Measurements from ENCODE around the gene TTLL11. TPM values are rescaled to one million over a fixed set of nuclear protein-coding genes. Genes with fewer than 3 reads are reported as not detected.

The TTLL11 gene
- total RNA-seq, 1 experiment from 2014 or later = 1.6 TPM

DNA sequence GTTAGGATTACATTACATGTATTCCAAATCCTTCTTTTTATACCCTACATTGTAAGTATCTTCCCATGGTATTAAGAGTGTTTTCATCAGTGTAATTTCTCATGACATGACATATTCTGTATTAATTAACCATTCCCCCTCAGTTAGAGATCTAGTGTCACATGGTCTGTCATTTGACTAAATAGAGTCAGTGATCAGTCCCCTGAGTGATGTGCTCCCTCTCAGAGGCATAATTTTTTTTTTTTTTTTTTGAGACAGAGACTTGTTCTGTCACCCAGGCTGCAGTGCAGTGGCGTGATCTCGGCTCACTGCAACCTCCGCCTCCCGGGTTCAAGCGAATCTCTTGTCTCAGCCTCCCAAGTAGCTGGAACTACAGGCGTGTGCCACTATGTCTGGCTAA lies 218.6 kb downstream of the TTLL11 start:
- DNase-seq (ENCODE audit: low read depth, low spot score) = no peak
- in situ Hi-C loops (cut with HindIII; ENCODE audit: low pct_unique_long_range_greater_than_20kb, low sequenced_read_pairs) = no loop called here

DNA sequence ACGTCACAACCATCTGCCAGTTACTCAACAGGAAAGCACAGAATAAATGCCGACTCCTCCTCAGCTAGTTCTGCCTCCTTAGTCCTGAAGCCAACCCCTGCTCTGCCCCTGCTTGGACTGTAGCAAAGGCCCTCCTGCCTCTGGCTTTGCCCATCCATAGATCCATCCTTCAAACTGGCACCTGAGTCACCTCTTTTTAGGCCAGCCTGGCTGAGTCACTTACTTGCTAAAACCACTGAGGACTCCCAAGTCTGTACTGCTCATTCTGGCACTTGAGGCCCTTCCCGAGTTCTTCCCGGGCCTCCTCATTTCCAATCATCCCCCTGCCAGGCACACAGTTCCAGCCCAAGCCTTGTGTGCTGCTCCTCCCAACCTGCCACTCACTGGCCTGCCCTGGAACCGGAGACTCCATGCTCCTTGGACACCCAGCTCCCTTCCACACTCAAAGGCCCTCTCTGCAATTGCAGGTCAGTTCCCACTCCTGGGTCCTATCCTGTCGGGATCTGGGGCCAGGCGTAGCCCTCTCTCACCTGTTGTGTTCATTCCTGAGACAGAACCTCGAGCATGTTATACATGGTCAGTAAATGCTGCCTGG lies 221.6 kb downstream of the TTLL11 start:
- no peak for DNase-seq (ENCODE audit: low read depth, low spot score)
- in situ Hi-C loops (cut with HindIII; ENCODE audit: low pct_unique_long_range_greater_than_20kb, low sequenced_read_pairs) = no loop called here

DNA sequence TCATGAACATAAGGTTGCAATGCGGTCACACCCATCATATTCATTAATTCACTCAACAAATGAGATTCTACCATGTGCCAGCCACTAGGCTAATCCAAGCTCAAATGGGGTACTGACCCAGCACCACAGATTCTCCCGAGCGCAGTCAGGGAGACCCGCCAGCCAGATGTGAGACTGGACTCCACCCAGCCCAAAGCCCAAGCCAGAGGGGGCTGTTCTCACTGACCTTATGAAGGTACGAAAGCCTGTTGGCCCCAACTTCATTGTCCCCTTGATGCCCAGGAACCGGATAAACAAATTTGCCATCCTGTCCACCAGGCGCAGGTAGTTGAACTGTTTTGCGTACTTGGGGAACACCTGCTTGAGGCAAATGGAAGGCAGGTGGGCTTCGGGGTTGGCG lies 222.8 kb downstream of the TTLL11 start:
- DNase-seq (ENCODE audit: low read depth, low spot score) = no peak
- in situ Hi-C loops (cut with HindIII; ENCODE audit: low pct_unique_long_range_greater_than_20kb, low sequenced_read_pairs) = no loop called here

DNA sequence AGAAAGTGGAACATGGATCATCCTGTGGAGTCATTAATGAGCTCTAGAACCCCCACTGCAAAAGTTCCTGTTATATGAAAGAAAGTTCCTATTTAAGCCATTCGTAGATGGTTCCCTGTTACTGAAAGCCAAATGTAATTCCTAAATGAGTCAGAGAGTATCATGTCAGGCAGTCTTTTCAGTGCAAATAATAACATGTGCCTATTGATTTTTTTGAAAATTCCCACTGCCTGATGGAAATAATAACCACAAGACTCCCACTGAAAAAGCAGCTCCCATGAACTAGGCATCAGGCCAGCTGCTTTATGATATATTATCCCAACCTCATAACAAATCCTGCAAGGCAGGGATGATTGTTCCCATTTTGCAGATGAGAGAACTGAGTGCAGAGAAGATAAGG lies 224.5 kb downstream of the TTLL11 start:
- in situ Hi-C loops (cut with HindIII; ENCODE audit: low pct_unique_long_range_greater_than_20kb, low sequenced_read_pairs) = no loop called here
- DNase-seq (ENCODE audit: low read depth, low spot score) = no peak

DNA sequence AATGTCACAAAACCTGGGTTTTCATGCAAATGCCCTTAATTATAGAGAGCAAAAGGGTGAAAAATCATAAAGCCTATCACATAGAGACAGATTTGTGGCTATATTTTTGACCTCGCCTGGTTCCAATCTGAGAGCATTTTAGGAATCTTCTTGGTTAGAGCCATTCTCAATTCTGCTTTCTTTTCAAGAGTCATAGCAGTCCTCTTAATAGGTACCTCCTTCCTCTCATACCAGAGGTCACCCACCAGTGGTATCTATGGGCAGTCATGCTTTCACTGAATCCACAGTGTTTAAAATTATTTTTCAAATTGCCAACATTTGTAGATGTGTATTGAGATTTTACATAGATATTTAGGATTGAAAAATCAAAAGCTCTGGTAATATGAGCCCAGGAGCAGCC lies 226.2 kb downstream of the TTLL11 start:
- in situ Hi-C loops (cut with HindIII; ENCODE audit: low pct_unique_long_range_greater_than_20kb, low sequenced_read_pairs) = no loop called here
- no peak for DNase-seq (ENCODE audit: low read depth, low spot score)

DNA sequence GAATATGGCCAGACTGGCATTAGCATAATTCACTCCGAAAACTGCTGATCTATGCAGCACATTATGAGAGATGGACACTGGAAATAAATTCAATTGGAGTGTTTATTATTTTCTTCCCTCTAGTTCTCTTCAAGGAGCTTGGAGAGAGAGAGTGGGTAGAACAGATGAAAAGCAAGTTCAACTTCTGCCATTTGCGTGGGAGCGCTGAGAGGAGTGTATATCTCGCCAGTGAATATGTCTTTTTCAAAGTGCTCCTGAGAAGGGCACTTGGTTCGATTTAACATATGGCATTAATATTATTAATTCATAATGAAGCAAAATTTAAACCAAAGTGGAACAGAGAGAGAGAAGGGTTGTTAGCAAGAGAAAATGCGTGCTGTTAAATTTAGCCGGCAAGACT lies 227.2 kb downstream of the TTLL11 start:
- no peak for DNase-seq (ENCODE audit: low read depth, low spot score)
- in situ Hi-C loops (cut with HindIII; ENCODE audit: low pct_unique_long_range_greater_than_20kb, low sequenced_read_pairs) = no loop called here

DNA sequence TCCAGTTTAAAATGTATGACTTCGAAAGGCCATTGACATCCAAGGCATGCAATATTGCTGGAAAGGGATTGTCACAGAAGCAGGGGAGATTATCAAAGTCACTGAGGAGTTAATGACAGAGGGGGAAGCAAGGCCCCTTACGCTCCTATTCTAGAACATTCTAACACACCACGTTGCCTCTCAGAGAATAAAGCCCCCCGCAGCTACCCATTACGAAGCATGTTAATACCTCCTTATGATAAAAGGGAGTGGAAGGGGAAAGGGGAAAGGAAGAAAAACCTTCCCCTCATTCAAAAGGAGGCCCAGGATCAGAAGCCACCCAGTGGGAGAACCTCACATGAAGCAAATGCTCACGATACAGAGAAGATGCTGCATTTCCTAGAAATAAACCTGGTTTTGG lies 228.0 kb downstream of the TTLL11 start:
- in situ Hi-C loops (cut with HindIII; ENCODE audit: low pct_unique_long_range_greater_than_20kb, low sequenced_read_pairs) = no loop called here

DNA sequence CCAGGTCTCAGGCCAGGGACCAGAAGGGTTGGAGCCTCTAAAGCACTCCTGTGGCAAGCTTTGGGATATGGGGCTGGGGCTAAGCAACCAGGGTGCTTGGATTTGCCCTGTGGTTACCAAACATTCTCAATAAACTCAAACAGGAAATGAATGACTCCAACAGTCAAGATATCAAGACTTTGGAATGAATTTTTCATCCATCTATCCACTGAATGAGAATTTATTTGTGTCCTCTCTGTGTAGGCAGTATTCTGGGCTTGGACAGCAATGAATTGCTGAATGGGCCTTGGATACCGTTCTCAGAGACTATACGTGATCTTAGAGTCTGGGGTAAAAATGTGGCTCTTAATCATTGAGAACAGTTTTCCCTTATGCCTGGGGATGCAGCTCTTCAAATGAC lies 229.2 kb downstream of the TTLL11 start:
- no peak for DNase-seq (ENCODE audit: low read depth, low spot score)
- in situ Hi-C loops (cut with HindIII; ENCODE audit: low pct_unique_long_range_greater_than_20kb, low sequenced_read_pairs) = no loop called here

More for the DNA sequence above, 228.0 kb downstream of the TTLL11 start:
- DNase-seq (ENCODE audit: low read depth, low spot score) = no peak

DNA sequence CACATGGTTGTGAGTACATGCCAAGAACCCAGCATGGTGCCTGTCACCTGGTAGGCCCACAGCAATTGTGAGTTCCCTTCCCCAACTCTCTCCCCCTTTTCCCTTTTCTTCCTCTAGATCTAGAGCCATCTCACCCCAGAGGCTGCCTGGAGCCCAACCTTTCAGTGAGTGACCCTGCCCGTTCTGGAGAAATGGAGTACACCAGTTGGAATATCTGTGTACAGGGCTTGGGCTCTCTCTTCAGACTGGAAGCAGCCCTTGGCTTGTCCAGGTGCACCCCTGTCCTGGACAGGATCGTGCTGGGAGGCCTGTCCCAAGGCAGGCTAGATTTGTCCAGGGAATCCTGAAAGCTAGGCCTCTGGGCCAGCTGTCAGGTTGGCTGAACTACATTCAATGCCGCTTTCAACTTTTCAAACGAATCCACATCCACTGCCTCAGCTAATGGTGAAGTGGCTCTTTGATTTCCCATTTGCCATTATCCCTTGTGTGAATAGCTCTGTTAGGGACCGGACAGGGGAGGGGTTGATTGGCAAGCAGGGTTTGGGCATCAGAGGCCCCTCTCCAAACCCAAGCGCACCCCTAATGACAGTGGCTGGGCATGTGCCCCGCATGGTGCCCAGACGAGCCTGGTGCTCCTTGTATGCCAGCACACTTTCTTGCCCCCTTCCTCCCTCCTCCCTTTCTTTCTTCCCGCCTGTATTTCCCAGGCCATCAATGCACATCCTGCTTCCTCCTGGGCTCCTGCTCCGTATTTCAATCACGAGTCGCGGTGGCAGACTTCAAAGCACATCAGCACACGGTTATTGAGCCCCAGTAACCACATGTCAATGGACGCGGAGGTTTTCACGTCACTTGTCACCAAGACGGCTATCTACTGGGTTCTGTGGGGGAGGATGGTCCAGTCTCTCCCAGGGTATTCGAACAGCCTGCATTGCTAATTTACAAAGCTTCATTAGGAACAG lies 230.5 kb downstream of the TTLL11 start:
- in situ Hi-C loops (cut with HindIII; ENCODE audit: low pct_unique_long_range_greater_than_20kb, low sequenced_read_pairs) = no loop called here
- no peak for DNase-seq (ENCODE audit: low read depth, low spot score)

DNA sequence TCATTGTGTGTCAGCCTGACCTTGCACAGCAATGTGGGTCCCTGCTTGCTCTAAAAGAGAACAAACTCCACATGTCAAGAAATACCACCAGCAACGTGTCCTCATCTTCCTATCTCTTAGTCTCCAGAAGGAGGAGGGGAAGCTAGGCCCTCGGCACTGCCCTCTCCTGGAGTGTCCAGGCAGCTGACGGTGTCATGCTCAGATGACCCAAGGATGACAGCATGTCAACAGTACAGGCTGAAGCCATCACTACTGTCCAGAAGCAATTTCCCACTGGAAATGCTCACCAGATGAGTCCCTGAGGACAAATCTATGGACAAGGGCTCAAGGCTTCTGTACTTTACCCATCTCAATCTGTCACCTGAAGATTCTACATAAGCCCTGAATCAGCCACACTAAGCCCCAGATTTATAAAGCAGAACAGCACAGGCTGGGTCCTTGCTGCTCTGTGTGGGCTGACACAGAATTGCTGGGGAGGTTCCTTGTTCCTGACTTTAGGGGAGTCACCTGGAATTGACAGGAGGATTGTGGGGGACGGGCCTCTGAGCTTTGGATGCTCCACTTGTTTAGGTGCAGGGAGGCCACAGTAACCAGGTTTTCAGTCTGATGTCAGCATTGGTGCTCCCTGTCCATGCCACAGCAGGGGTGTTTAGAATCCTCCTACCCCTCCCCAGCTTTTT lies 231.5 kb downstream of the TTLL11 start:
- DNase-seq (ENCODE audit: low read depth, low spot score) = peak; percentile 71

DNA sequence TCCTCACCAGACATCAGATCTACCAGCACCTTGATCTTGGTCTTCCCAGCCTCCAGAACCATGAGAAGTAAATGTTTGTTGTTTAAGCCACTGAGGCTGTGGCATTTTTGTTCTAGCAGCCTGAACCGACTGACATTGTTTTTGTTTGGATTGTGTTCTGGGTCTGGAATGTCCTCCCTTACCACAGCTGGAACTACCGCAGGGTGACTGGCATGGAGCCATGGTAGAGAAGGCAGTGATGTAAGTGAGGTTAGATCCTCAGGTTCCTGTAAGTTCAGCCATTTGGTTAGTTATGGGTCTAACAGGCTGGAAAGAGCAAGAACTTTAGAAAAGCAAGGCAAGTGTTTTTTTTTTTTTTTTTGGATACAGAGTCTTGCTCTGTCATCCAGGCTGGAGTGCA lies 232.4 kb downstream of the TTLL11 start:
- in situ Hi-C loops (cut with HindIII; ENCODE audit: low pct_unique_long_range_greater_than_20kb, low sequenced_read_pairs) = no loop called here
- DNase-seq (ENCODE audit: low read depth, low spot score) = no peak

More for the DNA sequence above, 231.5 kb downstream of the TTLL11 start:
- in situ Hi-C loops (cut with HindIII; ENCODE audit: low pct_unique_long_range_greater_than_20kb, low sequenced_read_pairs) = no loop called here

DNA sequence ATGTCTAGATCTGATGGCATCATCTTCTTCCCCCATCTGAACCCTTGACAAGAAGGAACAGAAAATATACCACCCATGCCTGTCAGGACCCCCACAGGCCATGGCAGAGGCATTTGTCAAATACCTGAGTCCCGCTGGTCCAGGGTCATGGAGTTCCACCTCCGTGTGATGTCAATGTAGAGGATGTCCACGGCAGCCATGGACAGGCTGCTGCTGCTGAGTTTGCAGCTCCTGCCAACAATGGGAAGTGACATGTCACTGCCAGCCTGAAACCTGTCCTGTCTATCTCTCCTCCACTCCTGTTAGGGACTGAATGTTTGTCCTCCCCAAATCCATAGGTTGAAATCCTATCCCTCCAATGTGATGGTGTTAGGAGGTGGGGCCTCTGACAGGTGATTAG lies 232.9 kb downstream of the TTLL11 start:
- in situ Hi-C loops (cut with HindIII; ENCODE audit: low pct_unique_long_range_greater_than_20kb, low sequenced_read_pairs) = no loop called here

DNA sequence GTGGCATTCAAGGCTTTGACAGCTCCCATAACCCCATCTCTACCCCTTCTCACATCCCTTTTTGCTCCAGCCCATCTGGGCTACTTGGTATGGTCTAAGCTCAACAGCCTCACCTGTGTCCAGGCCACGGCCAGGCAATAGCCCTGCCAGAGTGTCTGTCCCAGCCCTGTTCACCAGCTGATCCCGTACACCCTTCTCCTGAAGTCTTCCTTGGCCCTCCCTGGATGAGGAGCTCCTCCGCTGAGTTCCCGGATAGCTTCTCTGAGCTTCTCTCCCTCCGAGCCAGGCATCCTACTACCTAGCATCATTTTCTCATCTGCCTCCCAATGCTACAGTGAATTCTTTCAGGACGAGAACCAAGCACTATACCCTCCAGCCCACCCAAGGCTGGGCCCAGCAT lies 233.5 kb downstream of the TTLL11 start:
- in situ Hi-C loops (cut with HindIII; ENCODE audit: low pct_unique_long_range_greater_than_20kb, low sequenced_read_pairs) = no loop called here
- DNase-seq (ENCODE audit: low read depth, low spot score) = no peak

More for the DNA sequence above, 232.9 kb downstream of the TTLL11 start:
- no peak for DNase-seq (ENCODE audit: low read depth, low spot score)

DNA sequence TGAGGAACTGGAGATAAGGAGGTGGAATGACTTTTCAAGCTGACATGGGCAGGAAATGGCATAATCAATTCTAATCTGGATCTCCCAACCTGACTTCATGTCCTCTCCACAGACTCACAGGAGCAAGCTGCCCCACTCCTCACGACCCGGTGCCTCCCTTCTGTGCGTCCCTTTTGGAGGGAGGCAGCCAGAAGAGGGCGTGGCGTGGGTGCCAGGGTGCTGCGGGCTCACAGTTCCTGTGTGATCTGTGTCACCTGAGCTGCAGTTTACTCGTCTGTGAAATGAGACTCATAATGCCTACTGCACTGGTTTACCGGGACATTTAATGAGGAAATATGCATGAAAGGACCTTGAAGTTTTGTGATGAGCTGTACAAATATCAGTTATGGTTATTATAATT lies 234.3 kb downstream of the TTLL11 start:
- no peak for DNase-seq (ENCODE audit: low read depth, low spot score)
- in situ Hi-C loops (cut with HindIII; ENCODE audit: low pct_unique_long_range_greater_than_20kb, low sequenced_read_pairs) = no loop called here

DNA sequence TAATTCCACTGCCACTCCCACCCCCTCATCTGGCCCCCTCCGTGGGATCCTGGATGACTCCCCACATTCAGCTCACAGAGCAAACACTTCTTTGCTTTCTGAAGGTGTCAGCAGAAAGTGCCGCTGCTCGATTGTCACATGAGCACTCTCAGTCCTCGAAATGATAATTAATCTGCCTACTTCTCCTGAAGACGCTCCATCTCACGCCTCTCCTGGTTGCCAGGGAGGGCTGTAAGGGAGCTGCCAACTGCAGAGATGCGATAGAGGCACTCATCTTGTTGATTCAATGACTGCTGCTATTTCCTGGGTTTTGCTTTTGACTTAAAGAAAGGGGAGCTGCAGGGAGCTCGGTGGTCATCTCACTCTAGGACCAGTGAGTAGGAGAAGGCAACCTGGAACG lies 235.2 kb downstream of the TTLL11 start:
- in situ Hi-C loops (cut with HindIII; ENCODE audit: low pct_unique_long_range_greater_than_20kb, low sequenced_read_pairs) = no loop called here
- DNase-seq (ENCODE audit: low read depth, low spot score) = no peak

DNA sequence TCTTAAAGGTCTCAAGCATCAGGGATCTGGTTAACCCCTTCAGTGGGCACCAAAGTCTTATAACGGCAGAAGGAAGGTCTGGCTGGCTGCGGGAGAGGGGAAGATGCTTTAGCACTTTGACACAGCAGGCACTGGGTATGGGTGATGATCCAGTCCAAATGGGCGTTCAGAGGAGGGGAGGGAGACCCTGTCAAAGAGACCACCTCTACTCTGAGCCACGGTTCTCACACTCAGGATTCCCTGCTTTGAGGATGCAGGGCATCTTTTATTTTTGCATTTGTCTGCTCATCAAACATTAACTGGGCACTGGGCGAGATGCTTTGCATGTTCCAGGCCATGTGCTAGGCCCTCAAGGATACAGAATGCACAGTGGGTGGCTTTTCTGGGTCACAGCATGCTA lies 237.6 kb downstream of the TTLL11 start:
- no peak for DNase-seq (ENCODE audit: low read depth, low spot score)
- in situ Hi-C loops (cut with HindIII; ENCODE audit: low pct_unique_long_range_greater_than_20kb, low sequenced_read_pairs) = no loop called here

DNA sequence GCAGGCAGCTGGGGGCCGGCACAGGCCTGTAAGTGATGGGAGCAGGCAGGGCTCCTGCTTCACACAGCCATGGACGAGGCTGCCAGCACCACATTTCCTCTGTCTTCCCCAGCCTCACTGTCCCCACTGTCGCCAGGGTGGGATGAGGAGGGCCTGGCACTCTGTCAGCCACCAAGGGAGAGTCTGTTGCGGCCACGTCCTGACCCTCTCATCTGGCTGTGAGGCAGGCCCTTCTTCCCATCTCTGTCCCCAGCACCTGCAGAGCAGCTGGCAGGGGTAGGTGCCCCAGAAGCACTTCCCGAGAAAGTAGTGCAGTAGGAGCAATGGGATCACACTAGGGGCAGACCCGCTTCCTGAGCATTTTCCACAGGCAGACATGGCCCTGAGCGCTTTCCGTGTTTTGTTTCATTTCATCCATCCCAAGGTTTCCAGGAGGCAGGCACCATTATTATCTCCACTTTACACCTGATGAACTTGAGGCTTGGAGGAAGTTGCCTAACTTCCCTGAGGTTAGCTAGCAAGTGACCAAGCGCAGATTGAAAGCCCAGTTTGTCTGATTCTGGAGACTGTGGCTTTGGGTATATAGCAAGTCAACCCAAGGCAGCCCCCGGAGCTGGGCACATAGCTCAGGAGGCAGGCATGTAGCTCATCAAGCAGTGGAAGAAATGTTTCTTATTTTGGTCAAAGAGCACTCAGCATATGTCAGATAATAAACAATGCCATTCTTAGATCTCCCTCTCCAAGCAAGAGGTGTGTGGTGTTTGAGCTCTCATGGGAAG lies 239.3 kb downstream of the TTLL11 start:
- DNase-seq (ENCODE audit: low read depth, low spot score) = no peak
- in situ Hi-C loops (cut with HindIII; ENCODE audit: low pct_unique_long_range_greater_than_20kb, low sequenced_read_pairs) = no loop called here
